ENCODE data around the gene HOXA9. TPM values are rescaled to one million over a fixed set of nuclear protein-coding genes. Genes with fewer than 3 reads are reported as not detected.
A peak's percentile ranks its signal among the peaks of the same experiment; 100 is the strongest.

HOXA9 gene
- total RNA-seq, 2 experiments from 2014 or later: not detected

DNA sequence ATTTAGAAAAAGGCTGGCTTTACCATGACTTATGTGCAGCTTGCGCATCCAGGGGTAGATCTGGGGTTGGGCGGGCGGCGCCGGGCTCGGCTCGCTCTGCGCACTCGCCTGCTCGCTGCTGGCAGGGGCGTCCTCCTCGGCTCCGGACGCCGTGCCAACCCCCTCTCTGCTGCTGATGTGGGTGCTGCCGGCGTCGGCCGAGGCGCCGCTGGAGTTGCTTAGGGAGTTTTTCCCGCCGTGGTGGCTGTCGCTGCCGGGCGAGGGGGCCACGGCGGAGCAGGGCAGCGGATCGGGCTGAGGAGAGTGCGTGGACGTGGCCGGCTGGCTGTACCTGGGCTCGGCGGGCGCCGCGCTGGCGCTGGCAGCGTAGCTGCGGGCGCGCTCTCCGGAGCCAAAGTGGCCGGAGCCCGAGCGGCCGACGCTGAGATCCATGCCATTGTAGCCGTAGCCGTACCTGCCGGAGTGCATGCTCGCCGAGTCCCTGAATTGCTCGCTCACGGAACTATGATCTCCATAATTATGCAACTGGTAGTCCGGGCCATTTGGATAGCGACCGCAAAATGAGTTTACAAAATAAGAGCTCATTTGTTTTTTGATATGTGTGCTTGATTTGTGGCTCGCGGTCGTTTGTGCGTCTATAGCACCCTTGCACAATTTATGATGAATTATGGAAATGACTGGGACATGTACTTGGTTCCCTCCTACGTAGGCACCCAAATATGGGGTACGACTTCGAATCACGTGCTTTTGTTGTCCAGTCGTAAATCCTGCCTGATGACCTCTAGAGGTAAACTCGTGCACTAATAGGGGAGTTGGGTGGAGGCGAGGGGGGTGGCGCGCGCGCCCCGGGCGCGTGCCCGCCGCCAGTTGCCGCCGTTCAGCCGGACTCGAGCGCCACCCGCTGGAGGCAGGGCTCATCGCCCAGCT, 22.1 kb downstream of the HOXA9 start, which contains the start of gene HOXA5:
HOXA5 (minus strand) TSS at position 659 of the 927 bp plus-strand sequence; CDS start at position 585, 74 bp downstream.
- ChIA-PET CTCF (interaction anchor here (1.2 to 2.1 kb wide), 4 partner anchors 12 to 461 kb away, joined by 3 to 6 read pairs (median 4); partner anchors contain the start of gene HOXA4), POLR2A (interaction anchor here (1.1 kb wide), 1 partner anchor 11 kb away, joined by 3 read pairs; no protein-coding TSS in a partner anchor)
- Mint-ChIP-seq H3K4me1 (ENCODE audit: low read depth) (peaks cover 3% of the 10 kb centered on the region), H3K27ac (no peak within 1 kb of the TSS), H3K9me3 (no peaks in the 10 kb centered on the region), H3K27me3 (peaks cover 32% of the 10 kb centered on the region), H3K36me3 (ENCODE audit: low read depth) (no peaks in the 10 kb centered on the region), H3K4me3 (peak within 1 kb of the TSS; percentile 17)
- TF ChIP-seq, protein P1, sequence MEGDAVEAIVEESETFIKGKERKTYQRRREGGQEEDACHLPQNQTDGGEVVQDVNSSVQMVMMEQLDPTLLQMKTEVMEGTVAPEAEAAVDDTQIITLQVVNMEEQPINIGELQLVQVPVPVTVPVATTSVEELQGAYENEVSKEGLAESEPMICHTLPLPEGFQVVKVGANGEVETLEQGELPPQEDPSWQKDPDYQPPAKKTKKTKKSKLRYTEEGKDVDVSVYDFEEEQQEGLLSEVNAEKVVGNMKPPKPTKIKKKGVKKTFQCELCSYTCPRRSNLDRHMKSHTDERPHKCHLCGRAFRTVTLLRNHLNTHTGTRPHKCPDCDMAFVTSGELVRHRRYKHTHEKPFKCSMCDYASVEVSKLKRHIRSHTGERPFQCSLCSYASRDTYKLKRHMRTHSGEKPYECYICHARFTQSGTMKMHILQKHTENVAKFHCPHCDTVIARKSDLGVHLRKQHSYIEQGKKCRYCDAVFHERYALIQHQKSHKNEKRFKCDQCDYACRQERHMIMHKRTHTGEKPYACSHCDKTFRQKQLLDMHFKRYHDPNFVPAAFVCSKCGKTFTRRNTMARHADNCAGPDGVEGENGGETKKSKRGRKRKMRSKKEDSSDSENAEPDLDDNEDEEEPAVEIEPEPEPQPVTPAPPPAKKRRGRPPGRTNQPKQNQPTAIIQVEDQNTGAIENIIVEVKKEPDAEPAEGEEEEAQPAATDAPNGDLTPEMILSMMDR (IDR thresholded peaks at IDR 0.05): peak; percentile 35
- ATAC-seq: no peak
- no peak for DNase-seq
- intact Hi-C loops (cut with micrococcal nuclease): no loop called here

DNA sequence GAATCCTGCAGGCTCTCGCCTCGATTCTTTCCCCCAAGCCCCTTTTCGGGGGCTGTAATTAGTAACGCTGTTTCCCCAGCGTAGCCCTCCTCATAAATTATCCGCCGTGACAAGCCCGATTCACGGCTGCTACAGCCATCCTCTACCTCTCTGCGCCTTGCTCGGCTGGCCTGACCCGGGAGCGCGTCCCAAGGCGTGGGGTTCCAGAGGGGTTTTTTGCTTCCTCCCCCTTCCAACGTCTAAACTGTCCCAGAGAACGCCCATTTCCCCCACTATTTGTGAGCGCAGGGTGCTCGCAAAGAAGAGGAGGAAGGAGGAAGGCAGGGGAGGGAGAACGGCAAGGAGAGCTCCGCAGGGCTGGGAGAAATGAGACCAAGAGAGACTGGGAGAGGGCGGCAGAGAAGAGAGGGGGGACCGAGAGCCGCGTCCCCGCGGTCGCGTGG, 22.7 kb downstream of the HOXA9 start:
- H3K9me3 Mint-ChIP-seq: no peaks in the 10 kb centered on the region
- POLR2A ChIA-PET: no interaction called here
- H3K4me3 Mint-ChIP-seq: peak overlapping the region; percentile 17
- intact Hi-C loops (cut with micrococcal nuclease): no loop called here
- H3K4me1 Mint-ChIP-seq (ENCODE audit: low read depth): no peaks in the 10 kb centered on the region
- no peak for DNase-seq
- H3K36me3 Mint-ChIP-seq (ENCODE audit: low read depth): no peaks in the 10 kb centered on the region
- TF ChIP-seq, protein P1 (IDR thresholded peaks at IDR 0.05): no peak
- ATAC-seq: no peak
- H3K27ac Mint-ChIP-seq: no peak overlapping the region
- CTCF ChIA-PET: interaction anchor here (2.1 kb wide), 1 partner anchor 12 kb away, joined by 5 read pairs; the partner anchor contains the start of gene HOXA4
- peaks cover 33% of the 10 kb centered on the region for H3K27me3 Mint-ChIP-seq

DNA sequence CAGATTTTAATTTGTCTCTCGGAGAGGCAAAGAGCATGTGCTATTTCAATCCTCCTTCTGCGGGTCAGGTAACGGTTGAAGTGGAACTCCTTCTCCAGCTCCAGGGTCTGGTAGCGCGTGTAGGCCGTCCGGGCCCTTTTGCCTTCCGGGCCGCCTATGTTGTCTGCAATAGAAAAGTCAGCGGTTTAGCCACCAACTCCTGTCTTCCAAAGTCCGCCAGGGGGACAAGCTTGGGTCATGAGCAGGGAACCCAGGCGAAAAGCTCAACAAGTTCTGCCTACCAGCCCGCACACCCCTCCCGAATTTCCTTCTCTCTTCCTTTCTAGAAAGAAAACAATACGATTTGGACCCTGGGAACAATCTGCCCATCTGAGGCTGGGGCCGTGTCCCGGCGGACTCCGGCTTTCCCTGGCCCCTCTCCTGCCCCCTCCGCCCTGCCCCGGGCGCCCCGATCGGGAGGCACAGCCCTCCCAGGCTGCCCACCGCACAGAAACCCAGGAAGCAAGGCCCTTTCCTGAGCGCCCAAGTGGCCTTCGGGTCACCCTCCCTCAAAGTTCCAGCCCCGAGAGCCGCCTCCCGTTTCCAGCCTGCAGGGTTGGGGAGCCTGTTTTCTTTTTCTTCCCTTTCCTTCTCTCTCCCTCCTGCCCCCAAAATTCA, 23.3 kb downstream of the HOXA9 start:
- ChIA-PET POLR2A (no interaction called here), CTCF (interaction anchor here (1.4 to 2.1 kb wide), 3 partner anchors 8 to 11 kb away, joined by 3 to 6 read pairs (median 5); partner anchors contain the start of gene HOXA4)
- no peaks in the 10 kb centered on the region for H3K9me3 Mint-ChIP-seq
- DNase-seq: no peak
- intact Hi-C loops (cut with micrococcal nuclease): no loop called here
- no peak for ATAC-seq
- no peaks in the 10 kb centered on the region for H3K4me1 Mint-ChIP-seq (ENCODE audit: low read depth)
- H3K27me3 Mint-ChIP-seq: peaks cover 32% of the 10 kb centered on the region
- no peak overlapping the region for H3K4me3 Mint-ChIP-seq
- TF ChIP-seq, protein P1 (IDR thresholded peaks at IDR 0.05): no peak
- no peak overlapping the region for H3K27ac Mint-ChIP-seq
- H3K36me3 Mint-ChIP-seq (ENCODE audit: low read depth): no peaks in the 10 kb centered on the region

DNA sequence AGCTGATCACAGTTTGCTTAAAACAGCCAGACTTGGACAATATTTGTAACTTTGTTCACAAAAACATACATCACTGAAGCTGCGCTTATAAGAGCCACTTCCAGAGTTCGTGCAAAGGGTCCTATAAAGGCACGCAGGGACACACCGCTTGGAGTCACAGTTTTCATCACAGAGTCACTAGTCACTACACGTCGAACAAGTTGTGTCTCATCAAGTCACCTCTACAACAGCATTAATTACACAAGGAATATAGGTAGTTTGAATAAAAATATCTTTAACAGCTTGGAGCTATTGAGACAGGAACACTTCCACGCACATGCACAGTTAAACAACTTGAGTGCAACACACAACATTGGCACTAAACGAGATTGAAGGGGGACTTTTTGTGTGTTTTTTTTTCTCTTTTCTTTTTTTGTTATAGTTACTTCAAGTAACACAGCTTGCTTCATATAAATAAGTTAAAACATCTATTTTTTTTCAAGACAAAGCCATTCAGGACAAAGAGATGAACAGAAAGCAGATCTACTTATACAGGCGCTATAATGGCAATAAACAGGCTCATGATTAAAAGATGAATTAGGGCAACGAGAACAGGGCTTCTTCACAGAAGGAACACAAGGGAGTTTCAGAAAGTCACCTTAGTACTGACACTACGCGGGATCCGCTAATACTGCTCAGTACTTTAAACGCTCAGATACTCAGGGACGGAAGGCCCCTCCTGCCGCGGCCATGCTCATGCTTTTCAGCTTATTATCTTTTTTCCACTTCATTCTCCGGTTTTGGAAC, 24.0 kb downstream of the HOXA9 start:
- Mint-ChIP-seq H3K4me3 (no peak overlapping the region), H3K9me3 (no peaks in the 10 kb centered on the region), H3K27ac (no peak overlapping the region), H3K27me3 (peaks cover 26% of the 10 kb centered on the region), H3K4me1 (ENCODE audit: low read depth) (no peaks in the 10 kb centered on the region), H3K36me3 (ENCODE audit: low read depth) (no peaks in the 10 kb centered on the region)
- CTCF ChIA-PET: interaction anchor here (0.9 to 1.7 kb wide), 3 partner anchors 9 to 20 kb away, joined by 3 to 6 read pairs (median 3); no protein-coding TSS in a partner anchor
- TF ChIP-seq, protein P1 (IDR thresholded peaks at IDR 0.05): no peak
- POLR2A ChIA-PET: interaction anchor here (0.7 kb wide), 1 partner anchor 52 kb away, joined by 3 read pairs; no protein-coding TSS in a partner anchor
- no peak for ATAC-seq
- DNase-seq: no peak
- intact Hi-C loops (cut with micrococcal nuclease): no loop called here

Data from activated CD8-positive, alpha-beta T cell treated with anti-CD3 and anti-CD28 coated beads for 36 hours (primary cell).